ENCODE data around the gene LHFPL5. TPM values are rescaled to one million over a fixed set of nuclear protein-coding genes. Genes with fewer than 3 reads are reported as not detected.
A peak's percentile ranks its signal among the peaks of the same experiment; 100 is the strongest.

The LHFPL5 gene
- total and polyA plus RNA-seq, 4 donors = 0.44 to 2.0 (median 1.1) TPM

GRCh38 chr6:35809809-35810208, 4.7 kb downstream of the LHFPL5 start:
- WGBS (ENCODE audit: insufficient coverage) = 75% methylated on average over 2 of the region's 5 CpGs
- Histone ChIP-seq H3K9me3 (ENCODE audit: control insufficient read depth, insufficient read depth, low read length) (no peaks in the 10 kb centered on the region), H3K27ac (ENCODE audit: low read depth, low read length) (no peak overlapping the region), H3K27me3 (ENCODE audit: control insufficient read depth, insufficient read depth, low read length) (no peaks in the 10 kb centered on the region), H3K36me3 (ENCODE audit: control insufficient read depth, insufficient read depth, low read length) (no peaks in the 10 kb centered on the region), H3K4me3 (ENCODE audit: low read depth, low read length) (no peak overlapping the region), H3K4me1 (ENCODE audit: control insufficient read depth, insufficient read depth, low read length) (peaks cover 11% of the 10 kb centered on the region)
- no peak for DNase-seq (ENCODE audit: low read depth in 4 of 6, low spot score in 6 of 6)

- Histone ChIP-seq H3K4me1 (ENCODE audit: control insufficient read depth, insufficient read depth, low read length) (no peaks in the 10 kb centered on the region), H3K4me3 (ENCODE audit: low read depth, low read length) (no peak overlapping the region), H3K9me3 (ENCODE audit: control insufficient read depth, insufficient read depth, low read length) (no peaks in the 10 kb centered on the region), H3K27ac (ENCODE audit: low read depth, low read length) (no peak overlapping the region), H3K27me3 (ENCODE audit: control insufficient read depth, insufficient read depth, low read length) (no peaks in the 10 kb centered on the region), H3K36me3 (ENCODE audit: control insufficient read depth, insufficient read depth, low read length) (peaks cover 2% of the 10 kb centered on the region)
- DNase-seq (ENCODE audit: low read depth in 4 of 6, low spot score in 6 of 6) = peak in 1 of 6 donors; percentile 23
- WGBS (ENCODE audit: insufficient coverage) = 83% methylated on average over 11 of the region's 14 CpGs
These were observed 6.0 kb downstream of the LHFPL5 start for GRCh38 chr6:35810971-35811698.

GRCh38 chr6:35811699-35811995, 6.5 kb downstream of the LHFPL5 start:
- peaks cover 2% of the 10 kb centered on the region for H3K36me3 ChIP-seq (ENCODE audit: control insufficient read depth, insufficient read depth, low read length)
- no peak overlapping the region for H3K27ac ChIP-seq (ENCODE audit: low read depth, low read length)
- DNase-seq (ENCODE audit: low read depth in 4 of 6, low spot score in 6 of 6) = no peak
- WGBS (ENCODE audit: insufficient coverage) = 81% methylated on average over 6 of the region's 6 CpGs
- no peak overlapping the region for H3K4me3 ChIP-seq (ENCODE audit: low read depth, low read length)
- H3K27me3 ChIP-seq (ENCODE audit: control insufficient read depth, insufficient read depth, low read length) = no peaks in the 10 kb centered on the region
- no peaks in the 10 kb centered on the region for H3K9me3 ChIP-seq (ENCODE audit: control insufficient read depth, insufficient read depth, low read length)
- no peaks in the 10 kb centered on the region for H3K4me1 ChIP-seq (ENCODE audit: control insufficient read depth, insufficient read depth, low read length)

- no peak for DNase-seq (ENCODE audit: low read depth in 4 of 6, low spot score in 6 of 6)
- H3K27ac ChIP-seq (ENCODE audit: low read depth, low read length) = no peak overlapping the region
These were observed 12.4 kb downstream of the LHFPL5 start for GRCh38 chr6:35817515-35817914.

GRCh38 chr6:35823601-35824000, 18.4 kb downstream of the LHFPL5 start:
- H3K9me3 ChIP-seq (ENCODE audit: control insufficient read depth, insufficient read depth, low read length) = no peaks in the 10 kb centered on the region
- DNase-seq (ENCODE audit: low read depth in 4 of 6, low spot score in 6 of 6) = peak in 1 of 6 donors; percentile 45
- H3K27ac ChIP-seq (ENCODE audit: low read depth, low read length) = no peak overlapping the region
- no peaks in the 10 kb centered on the region for H3K27me3 ChIP-seq (ENCODE audit: control insufficient read depth, insufficient read depth, low read length)
- no CpG with 5 or more reads among the region's 2 CpGs for WGBS (ENCODE audit: insufficient coverage)
- H3K4me3 ChIP-seq (ENCODE audit: low read depth, low read length) = no peak overlapping the region
- H3K4me1 ChIP-seq (ENCODE audit: control insufficient read depth, insufficient read depth, low read length) = no peaks in the 10 kb centered on the region
- no peaks in the 10 kb centered on the region for H3K36me3 ChIP-seq (ENCODE audit: control insufficient read depth, insufficient read depth, low read length)

More at GRCh38 chr6:35817515-35817914, 12.4 kb downstream of the LHFPL5 start:
- Histone ChIP-seq H3K36me3 (ENCODE audit: control insufficient read depth, insufficient read depth, low read length) (peaks cover 2% of the 10 kb centered on the region), H3K9me3 (ENCODE audit: control insufficient read depth, insufficient read depth, low read length) (no peaks in the 10 kb centered on the region), H3K4me3 (ENCODE audit: low read depth, low read length) (no peak overlapping the region), H3K4me1 (ENCODE audit: control insufficient read depth, insufficient read depth, low read length) (no peaks in the 10 kb centered on the region), H3K27me3 (ENCODE audit: control insufficient read depth, insufficient read depth, low read length) (no peaks in the 10 kb centered on the region)

GRCh38 chr6:35824552-35825192, 19.5 kb downstream of the LHFPL5 start:
- Histone ChIP-seq H3K27me3 (ENCODE audit: control insufficient read depth, insufficient read depth, low read length) (no peaks in the 10 kb centered on the region), H3K36me3 (ENCODE audit: control insufficient read depth, insufficient read depth, low read length) (no peaks in the 10 kb centered on the region), H3K4me3 (ENCODE audit: low read depth, low read length) (no peak overlapping the region), H3K27ac (ENCODE audit: low read depth, low read length) (no peak overlapping the region), H3K4me1 (ENCODE audit: control insufficient read depth, insufficient read depth, low read length) (no peaks in the 10 kb centered on the region), H3K9me3 (ENCODE audit: control insufficient read depth, insufficient read depth, low read length) (peaks cover 2% of the 10 kb centered on the region)
- no peak for DNase-seq (ENCODE audit: low read depth in 4 of 6, low spot score in 6 of 6)
- WGBS (ENCODE audit: insufficient coverage) = 80% methylated on average over 5 of the region's 5 CpGs

- 97% methylated on average over 3 of the region's 5 CpGs for whole genome bisulfite sequencing (ENCODE audit: insufficient coverage)
- Histone ChIP-seq H3K27ac (ENCODE audit: low read depth, low read length) (no peak overlapping the region), H3K4me3 (ENCODE audit: low read depth, low read length) (no peak overlapping the region), H3K36me3 (ENCODE audit: control insufficient read depth, insufficient read depth, low read length) (no peaks in the 10 kb centered on the region), H3K4me1 (ENCODE audit: control insufficient read depth, insufficient read depth, low read length) (no peaks in the 10 kb centered on the region), H3K9me3 (ENCODE audit: control insufficient read depth, insufficient read depth, low read length) (peaks cover 2% of the 10 kb centered on the region), H3K27me3 (ENCODE audit: control insufficient read depth, insufficient read depth, low read length) (no peaks in the 10 kb centered on the region)
- DNase-seq (ENCODE audit: low read depth in 4 of 6, low spot score in 6 of 6) = no peak
These were observed 24.2 kb downstream of the LHFPL5 start for GRCh38 chr6:35829306-35829705.

- H3K9me3 ChIP-seq (ENCODE audit: control insufficient read depth, insufficient read depth, low read length) = peaks cover 2% of the 10 kb centered on the region
- 86% methylated on average over 2 of the region's 5 CpGs for WGBS (ENCODE audit: insufficient coverage)
- no peak overlapping the region for H3K4me3 ChIP-seq (ENCODE audit: low read depth, low read length)
These were observed 26.3 kb downstream of the LHFPL5 start for GRCh38 chr6:35831257-35832007.

GRCh38 chr6:35833536-35833935, 28.4 kb downstream of the LHFPL5 start:
- WGBS (ENCODE audit: insufficient coverage) = 91% methylated on average over 4 of the region's 7 CpGs
- Histone ChIP-seq H3K27me3 (ENCODE audit: control insufficient read depth, insufficient read depth, low read length) (no peaks in the 10 kb centered on the region), H3K27ac (ENCODE audit: low read depth, low read length) (no peak overlapping the region), H3K36me3 (ENCODE audit: control insufficient read depth, insufficient read depth, low read length) (peaks cover 8% of the 10 kb centered on the region), H3K4me1 (ENCODE audit: control insufficient read depth, insufficient read depth, low read length) (no peaks in the 10 kb centered on the region), H3K4me3 (ENCODE audit: low read depth, low read length) (no peak overlapping the region), H3K9me3 (ENCODE audit: control insufficient read depth, insufficient read depth, low read length) (peaks cover 2% of the 10 kb centered on the region)
- no peak for DNase-seq (ENCODE audit: low read depth in 4 of 6, low spot score in 6 of 6)

More at GRCh38 chr6:35831257-35832007, 26.3 kb downstream of the LHFPL5 start:
- no peaks in the 10 kb centered on the region for H3K27me3 ChIP-seq (ENCODE audit: control insufficient read depth, insufficient read depth, low read length)
- DNase-seq (ENCODE audit: low read depth in 4 of 6, low spot score in 6 of 6) = no peak
- no peak overlapping the region for H3K27ac ChIP-seq (ENCODE audit: low read depth, low read length)
- H3K36me3 ChIP-seq (ENCODE audit: control insufficient read depth, insufficient read depth, low read length) = peaks cover 3% of the 10 kb centered on the region
- H3K4me1 ChIP-seq (ENCODE audit: control insufficient read depth, insufficient read depth, low read length) = no peaks in the 10 kb centered on the region
